Heart left ventricle (tissue), 13 donors: ENCODE measurements around the gene DCAF4L1.

Experiments
- POLR2A ChIP-seq, 2 donors: fragments of 450-650 bp; IDR thresholded peaks; one replicate each; pipeline ENCODE4 v1.6.1; 2017; ENCODE audit warnings: antibody characterized with exemption in 2 of 2, mild to moderate bottlenecking in 2 of 2, moderate library complexity in 2 of 2
- TF ChIP-seq, protein P1 (sequence below), 12 donors: fragments of 200-600 bp; sonication (generic) in 4 of 12; IDR thresholded peaks; one replicate each; pipeline versions ENCODE4 v1.5.0 to v1.8.0; 2018 to 2022; ENCODE audit warnings: antibody characterized with exemption in 12 of 12, mild to moderate bottlenecking in 5 of 12
- donor health status: ischemic (EF 13 %, LVEDD 7.1; RV severe dilation, severe dysfunction).
- donor health status: DM: no; HTN: yes; CAD: no.
- donor health status: DM: no; HTN: no; CAD: no.
- donor health status: ischemic (EF 25% LVEDD 6.9; RV normal size, moderate dysfunction).
- donor health status: ischemic (EF 25% LVEDD 5.7; RV mildly dilated, moderate dysfunction).
- donor health status: ischemic (EF 35%, LVEDD 5.7; RV mildly dilated, moderate dysfunction).
- donor health status: nonischemic (EF 11% LVEDD 7.7; RV severe dilation, severe dysfunction).
- donor health status: DM: yes; HTN: yes; CAD: no.
- donor health status: PGD.
- donor health status: ischemic (EF 29% LVEDD 5.4; RV normal size, mild dysfunction).
- donor health status: nonischemic (EF 23%, LVEDD 6.1; RV moderate dilation, normal function).

DNA sequence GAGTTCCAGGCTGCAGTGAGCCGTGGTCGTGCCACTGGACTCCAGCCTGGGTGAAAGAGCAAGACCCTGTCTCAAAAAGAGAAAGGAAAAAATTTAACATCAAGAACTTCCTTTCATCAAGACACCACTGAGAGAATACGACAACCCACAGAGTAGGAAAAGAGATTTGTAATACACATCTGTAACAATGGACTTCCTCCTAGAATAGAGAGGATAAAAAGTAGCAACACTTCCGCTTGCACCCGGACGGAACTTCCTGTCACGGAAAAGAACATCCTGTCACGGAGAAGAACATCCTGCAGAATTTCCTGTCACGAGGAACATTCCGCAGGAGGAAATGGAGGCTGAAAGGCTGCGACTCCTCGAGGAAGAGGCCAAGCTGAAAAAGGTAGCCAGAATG is at the start of gene DCAF4L1:
- TF ChIP-seq, protein P1, sequence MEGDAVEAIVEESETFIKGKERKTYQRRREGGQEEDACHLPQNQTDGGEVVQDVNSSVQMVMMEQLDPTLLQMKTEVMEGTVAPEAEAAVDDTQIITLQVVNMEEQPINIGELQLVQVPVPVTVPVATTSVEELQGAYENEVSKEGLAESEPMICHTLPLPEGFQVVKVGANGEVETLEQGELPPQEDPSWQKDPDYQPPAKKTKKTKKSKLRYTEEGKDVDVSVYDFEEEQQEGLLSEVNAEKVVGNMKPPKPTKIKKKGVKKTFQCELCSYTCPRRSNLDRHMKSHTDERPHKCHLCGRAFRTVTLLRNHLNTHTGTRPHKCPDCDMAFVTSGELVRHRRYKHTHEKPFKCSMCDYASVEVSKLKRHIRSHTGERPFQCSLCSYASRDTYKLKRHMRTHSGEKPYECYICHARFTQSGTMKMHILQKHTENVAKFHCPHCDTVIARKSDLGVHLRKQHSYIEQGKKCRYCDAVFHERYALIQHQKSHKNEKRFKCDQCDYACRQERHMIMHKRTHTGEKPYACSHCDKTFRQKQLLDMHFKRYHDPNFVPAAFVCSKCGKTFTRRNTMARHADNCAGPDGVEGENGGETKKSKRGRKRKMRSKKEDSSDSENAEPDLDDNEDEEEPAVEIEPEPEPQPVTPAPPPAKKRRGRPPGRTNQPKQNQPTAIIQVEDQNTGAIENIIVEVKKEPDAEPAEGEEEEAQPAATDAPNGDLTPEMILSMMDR (IDR thresholded peaks at IDR 0.05) = no peak
- no peak for TF ChIP-seq POLR2A (IDR thresholded peaks at IDR 0.05)
